Measurements from ENCODE around the gene HOOK2. TPM values are rescaled to one million over a fixed set of nuclear protein-coding genes. Genes with fewer than 3 reads are reported as not detected.

HOOK2 gene
- total RNA-seq, 1 donor from 2014 or later: 25.9 TPM

- no peaks in the 10 kb centered on the region for H3K4me1 Mint-ChIP-seq (ENCODE audit: low read depth, unreplicated experiment)
- peaks cover 5% of the 10 kb centered on the region for H3K27me3 Mint-ChIP-seq (ENCODE audit: low read depth, unreplicated experiment)
- no peak overlapping the region for H3K9ac ChIP-seq (ENCODE audit: low read length)
- H3K9me3 Mint-ChIP-seq (ENCODE audit: unreplicated experiment): no peaks in the 10 kb centered on the region
- H3K4me3 ChIP-seq (ENCODE audit: insufficient read depth, low read depth, low read length): no peak overlapping the region
- H3K27me3 ChIP-seq (ENCODE audit: insufficient read depth, low read length): no peaks in the 10 kb centered on the region
- H3K4me1 ChIP-seq (ENCODE audit: insufficient read depth, low read length): no peaks in the 10 kb centered on the region
- no peak overlapping the region for H3K4me3 Mint-ChIP-seq (ENCODE audit: unreplicated experiment)
- H3K9me3 ChIP-seq (ENCODE audit: insufficient read depth, low read depth, low read length): no peaks in the 10 kb centered on the region
- H3K36me3 ChIP-seq (ENCODE audit: insufficient read depth, low read length): no peaks in the 10 kb centered on the region
- TF ChIP-seq CTCF (IDR thresholded peaks at IDR 0.05; ENCODE audit: insufficient read depth, low read depth, low read length) (no peak), EZH2 (IDR thresholded peaks at IDR 0.05; ENCODE audit: insufficient read depth, low read length) (no peak)
- no peak overlapping the region for H2AFZ ChIP-seq (ENCODE audit: low read depth, low read length)
- DNase-seq (ENCODE audit: low read depth): no peak
- no peak overlapping the region for H3K4me2 ChIP-seq (ENCODE audit: low read length)
- no peaks in the 10 kb centered on the region for H4K20me1 ChIP-seq (ENCODE audit: insufficient read depth, low read length)
- no peak overlapping the region for H3K27ac ChIP-seq (ENCODE audit: low read depth, low read length)
- H3K27ac Mint-ChIP-seq (ENCODE audit: unreplicated experiment): no peak overlapping the region
- H3K79me2 ChIP-seq (ENCODE audit: insufficient read depth, low read length): no peaks in the 10 kb centered on the region
- FAIRE-seq: no peak
- H3K36me3 Mint-ChIP-seq (ENCODE audit: low read depth, unreplicated experiment): peaks cover 10% of the 10 kb centered on the region
These were observed 15.7 kb downstream of the HOOK2 start for GRCh38 chr19:12759686-12760085.

- FAIRE-seq (no peak), DNase-seq (ENCODE audit: low read depth) (peak; percentile 34)
- no peaks in the 10 kb centered on the region for H3K27me3 ChIP-seq (ENCODE audit: insufficient read depth, low read length)
- H3K79me2 ChIP-seq (ENCODE audit: insufficient read depth, low read length): no peaks in the 10 kb centered on the region
- H3K27me3 Mint-ChIP-seq (ENCODE audit: low read depth, unreplicated experiment): peaks cover 12% of the 10 kb centered on the region
- no peaks in the 10 kb centered on the region for H3K4me1 ChIP-seq (ENCODE audit: insufficient read depth, low read length)
- no peaks in the 10 kb centered on the region for H3K9me3 Mint-ChIP-seq (ENCODE audit: unreplicated experiment)
- peak overlapping the region; percentile 80 for H3K4me2 ChIP-seq (ENCODE audit: low read length)
- H3K27ac Mint-ChIP-seq (ENCODE audit: unreplicated experiment): peak overlapping the region; percentile 47
- no peaks in the 10 kb centered on the region for H3K4me1 Mint-ChIP-seq (ENCODE audit: low read depth, unreplicated experiment)
- H3K36me3 Mint-ChIP-seq (ENCODE audit: low read depth, unreplicated experiment): no peaks in the 10 kb centered on the region
- peak overlapping the region; percentile 5 for H3K9ac ChIP-seq (ENCODE audit: low read length)
- H4K20me1 ChIP-seq (ENCODE audit: insufficient read depth, low read length): no peaks in the 10 kb centered on the region
- peak overlapping the region; percentile 42 for H3K4me3 ChIP-seq (ENCODE audit: insufficient read depth, low read depth, low read length)
- no peaks in the 10 kb centered on the region for H3K36me3 ChIP-seq (ENCODE audit: insufficient read depth, low read length)
- peak overlapping the region; percentile 16 for H3K4me3 Mint-ChIP-seq (ENCODE audit: unreplicated experiment)
- H2AFZ ChIP-seq (ENCODE audit: low read depth, low read length): peak overlapping the region; percentile 81
- H3K27ac ChIP-seq (ENCODE audit: low read depth, low read length): no peak overlapping the region
- H3K9me3 ChIP-seq (ENCODE audit: insufficient read depth, low read depth, low read length): no peaks in the 10 kb centered on the region
- TF ChIP-seq EZH2 (IDR thresholded peaks at IDR 0.05; ENCODE audit: insufficient read depth, low read length): no peak
- peak; percentile 59 for TF ChIP-seq CTCF (IDR thresholded peaks at IDR 0.05; ENCODE audit: insufficient read depth, low read depth, low read length)
These were observed 17.6 kb downstream of the HOOK2 start for GRCh38 chr19:12757544-12758274.

Data from astrocyte (in vitro differentiated cells and primary cell).